Stimulated activated CD4-positive, alpha-beta T cell treated with anti-CD3 and anti-CD28 coated beads, TNF-alpha, amount 100 ng/mL, for 4 hours (primary cell): ENCODE measurements around the gene VWF.
A peak's percentile ranks its signal among the peaks of the same experiment; 100 is the strongest.

Experiments
- DNase-seq, 3 experiments: peaks; one replicate each; pipeline ENCODE4 v3.0.0-alpha.2; 2020; ENCODE audit warnings: low read depth in 3 of 3

The VWF gene

DNA sequence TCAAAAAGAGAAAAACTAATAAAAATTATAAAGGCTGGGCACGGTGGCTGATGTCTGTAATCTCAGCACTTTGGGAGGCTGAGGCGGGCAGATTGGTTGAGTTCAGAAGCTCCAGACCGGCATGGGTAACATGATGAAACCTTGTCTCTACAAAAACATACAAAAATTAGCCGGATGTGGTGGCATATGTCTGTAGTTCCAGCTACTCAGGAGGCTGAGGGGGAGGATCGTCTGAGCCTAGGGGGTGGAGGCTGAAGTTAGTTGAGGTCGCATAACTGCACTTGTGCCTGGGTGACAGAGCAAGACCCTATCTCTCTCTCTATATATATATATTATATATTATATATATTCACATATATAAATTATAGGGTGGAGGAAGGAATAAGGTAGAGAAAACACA is 146.9 kb downstream of the VWF start:
- DNase-seq = no peak

DNA sequence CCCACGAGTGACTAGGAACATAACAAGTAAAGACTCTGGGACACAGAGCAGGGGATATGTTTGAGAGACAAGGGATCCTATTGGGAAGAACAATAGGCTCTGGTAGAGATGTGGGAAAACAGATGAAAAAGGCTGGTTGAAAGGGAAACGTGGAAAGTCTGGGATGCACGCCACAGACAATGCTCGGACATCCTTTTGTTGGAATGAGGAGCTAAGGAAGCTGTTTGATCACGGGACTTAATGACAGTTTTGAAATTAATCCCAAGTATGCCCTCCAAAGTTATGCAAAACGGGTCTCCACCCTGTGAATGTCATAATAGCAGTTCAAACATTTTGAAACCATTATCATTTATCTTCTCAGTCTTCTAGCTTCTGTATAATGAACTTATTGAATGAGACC is 147.8 kb downstream of the VWF start:
- DNase-seq = no peak

- DNase-seq = no peak
Measured at GRCh38 chr12:5976196-5976595, 148.3 kb downstream of the VWF start.

DNA sequence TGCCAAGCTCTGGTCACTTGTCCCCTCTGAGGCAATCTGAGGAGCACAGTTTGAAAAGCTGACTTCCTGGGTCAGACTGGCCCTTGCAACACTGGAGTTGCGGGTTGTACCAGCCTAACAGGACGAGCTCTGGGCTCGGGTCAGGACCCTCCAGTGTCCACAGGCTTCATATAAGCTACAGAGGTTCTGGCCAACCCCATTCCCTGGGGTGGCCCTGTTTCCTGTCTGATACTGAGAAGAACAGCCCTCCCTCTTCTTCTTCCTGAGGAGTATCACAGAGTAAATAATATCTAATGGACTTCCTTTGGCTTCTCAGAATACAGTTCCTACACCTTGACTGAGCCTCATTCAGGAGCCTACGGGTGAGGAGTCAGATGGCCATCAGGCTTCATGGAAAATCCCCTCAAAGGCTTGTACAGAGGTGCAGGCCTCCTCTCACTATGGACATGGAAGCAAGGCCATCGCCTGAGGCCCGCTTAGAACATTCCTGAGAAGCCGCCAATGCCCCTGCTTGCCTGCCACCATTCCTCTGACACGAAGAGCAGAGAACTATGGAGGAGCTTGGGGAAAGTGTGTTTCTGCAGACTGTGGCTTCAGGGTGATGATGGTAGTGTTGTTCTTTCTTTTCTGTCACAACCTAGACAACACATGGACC is 150.9 kb downstream of the VWF start:
- no peak for DNase-seq

- DNase-seq = no peak
Measured at GRCh38 chr12:5972387-5972786, 152.1 kb downstream of the VWF start.

GRCh38 chr12:5971194-5971850 is 153.1 kb downstream of the VWF start:
- no peak for DNase-seq

DNA sequence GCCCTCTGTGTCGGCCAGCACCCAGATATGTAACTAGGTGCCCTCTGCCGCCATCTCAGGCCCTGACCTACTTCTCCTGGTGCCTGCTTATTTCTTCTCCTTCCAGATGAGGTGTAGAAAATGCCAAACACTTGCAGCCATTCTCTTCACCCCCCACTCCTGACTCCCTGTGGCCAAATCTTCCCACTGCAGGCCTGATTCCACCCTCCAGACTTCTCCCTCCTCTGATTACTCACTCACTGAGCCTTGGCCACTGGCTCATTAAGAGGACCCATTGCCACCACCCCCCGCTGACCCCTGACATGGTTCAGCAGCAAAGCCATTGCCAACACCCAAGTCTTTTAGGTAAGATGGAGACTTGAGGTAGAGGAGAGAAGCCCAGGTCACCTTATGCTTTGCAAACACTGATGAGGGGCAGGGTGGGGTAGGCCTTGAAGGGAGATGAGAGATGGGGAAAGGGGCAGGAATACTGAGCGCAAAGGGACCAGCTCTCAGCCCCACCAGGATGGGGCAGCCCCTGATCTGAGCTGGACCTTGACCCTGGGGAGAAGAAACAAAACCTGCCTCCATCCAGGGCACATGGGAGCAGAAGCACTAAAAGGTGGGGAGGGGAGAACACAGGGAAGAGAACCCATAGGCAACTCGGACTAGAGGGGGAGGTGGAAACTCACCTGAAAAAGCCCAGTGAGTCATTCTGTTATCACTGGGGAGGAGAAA is 154.3 kb downstream of the VWF start:
- DNase-seq = no peak

DNA sequence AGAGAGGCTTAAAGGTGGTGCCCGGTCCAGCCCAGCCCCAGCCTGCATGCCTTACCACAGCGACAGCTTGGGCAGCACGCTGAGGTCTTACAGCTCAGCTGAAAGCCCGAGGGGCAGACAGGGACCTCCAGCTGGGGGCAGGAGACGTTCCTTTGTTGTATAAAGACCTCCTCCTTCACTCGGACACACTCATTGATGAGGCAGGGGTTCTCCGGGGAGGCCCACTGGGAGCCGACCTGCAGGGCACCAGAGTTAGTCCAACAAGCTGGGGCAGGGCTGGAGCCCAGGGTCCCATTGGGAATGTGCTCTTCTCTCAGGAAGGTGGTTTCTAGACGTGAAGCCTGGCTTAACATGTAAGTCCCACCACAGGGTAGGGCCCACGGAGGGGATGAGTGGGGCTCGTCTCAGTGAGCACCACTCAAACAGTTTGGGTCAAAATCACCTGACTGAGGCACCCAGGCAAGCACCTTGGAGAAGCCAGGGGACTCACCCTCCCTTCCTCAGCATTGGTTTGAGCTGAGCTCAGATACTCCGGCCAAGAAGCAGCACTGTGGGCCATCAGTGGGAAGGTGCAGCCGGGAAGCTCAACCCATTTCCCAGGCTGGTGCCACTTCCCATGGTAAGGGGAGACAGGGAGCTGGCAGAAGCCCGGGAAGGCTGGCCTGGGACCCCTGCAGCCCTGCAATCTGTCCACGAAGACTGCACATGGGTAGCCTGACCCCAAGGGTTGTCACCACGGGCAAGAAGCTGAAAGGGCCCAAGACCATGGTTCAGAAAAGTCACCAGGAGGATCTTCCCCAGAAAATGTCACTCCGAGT is 155.1 kb downstream of the VWF start:
- DNase-seq = no peak

DNA sequence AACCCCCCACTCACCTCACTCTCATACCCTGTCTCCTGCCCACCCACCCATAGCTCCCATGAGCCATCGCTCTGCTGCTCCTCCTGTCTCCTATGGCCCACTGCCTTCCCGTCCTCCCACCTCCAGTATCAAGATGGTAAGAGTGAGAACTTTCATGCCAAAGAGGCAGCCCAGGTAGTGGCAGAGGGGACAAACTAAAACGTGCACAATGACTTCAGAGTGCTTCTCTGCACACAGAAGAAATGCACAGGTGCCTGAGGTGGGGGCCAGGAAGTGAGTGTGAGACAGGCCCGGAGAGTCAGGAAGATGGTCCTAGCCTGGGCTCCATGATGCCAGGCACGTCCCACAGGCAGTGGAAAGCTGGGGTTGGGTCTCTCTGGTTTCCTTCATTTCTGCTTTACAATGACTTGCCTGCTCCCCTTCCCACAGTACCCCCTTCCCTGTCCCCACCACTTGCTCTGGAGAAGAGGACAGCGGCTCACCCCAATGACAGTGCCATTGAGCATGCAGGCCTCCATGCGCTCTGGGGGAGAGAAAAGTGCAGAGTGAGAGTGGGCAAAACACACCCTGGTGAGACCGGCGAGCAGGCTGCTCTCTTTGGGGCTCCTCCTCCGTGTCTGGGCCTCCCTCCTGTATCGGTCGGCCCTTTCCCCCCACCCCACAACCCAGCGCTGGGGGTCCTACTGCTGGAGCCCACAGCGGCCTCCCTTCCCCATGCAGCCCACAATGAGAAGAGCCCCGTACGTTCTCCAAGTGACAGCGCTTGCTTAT is 156.6 kb downstream of the VWF start:
- no peak for DNase-seq

DNA sequence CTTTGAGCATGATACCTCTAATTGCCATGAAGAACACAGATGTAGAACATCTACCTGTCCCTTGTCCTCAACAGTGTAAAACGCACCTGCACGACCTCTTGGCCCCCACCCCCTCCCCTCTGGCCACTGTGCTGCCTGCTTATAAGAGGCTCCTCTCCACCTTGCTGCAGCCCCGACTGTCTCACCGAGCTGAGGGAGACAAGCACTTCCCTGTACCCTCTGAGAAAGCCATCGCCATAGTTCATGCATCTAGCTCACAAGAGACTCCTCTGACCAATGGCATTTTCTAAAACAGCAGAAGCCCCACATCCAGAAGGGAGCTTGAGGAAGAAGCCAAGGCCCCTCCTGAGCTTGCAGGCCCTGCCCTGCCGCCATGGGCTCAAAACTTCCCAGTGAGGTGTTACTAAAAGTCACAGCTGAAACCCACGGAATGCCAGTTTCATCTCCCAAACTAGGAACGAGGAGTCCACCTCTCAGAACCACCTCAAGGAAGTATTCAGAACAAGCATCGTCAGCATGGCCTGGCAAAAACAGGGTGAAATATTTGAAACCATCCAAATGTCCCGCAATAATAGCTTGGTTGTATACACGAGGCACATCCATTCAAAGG is 157.9 kb downstream of the VWF start:
- no peak for DNase-seq

DNA sequence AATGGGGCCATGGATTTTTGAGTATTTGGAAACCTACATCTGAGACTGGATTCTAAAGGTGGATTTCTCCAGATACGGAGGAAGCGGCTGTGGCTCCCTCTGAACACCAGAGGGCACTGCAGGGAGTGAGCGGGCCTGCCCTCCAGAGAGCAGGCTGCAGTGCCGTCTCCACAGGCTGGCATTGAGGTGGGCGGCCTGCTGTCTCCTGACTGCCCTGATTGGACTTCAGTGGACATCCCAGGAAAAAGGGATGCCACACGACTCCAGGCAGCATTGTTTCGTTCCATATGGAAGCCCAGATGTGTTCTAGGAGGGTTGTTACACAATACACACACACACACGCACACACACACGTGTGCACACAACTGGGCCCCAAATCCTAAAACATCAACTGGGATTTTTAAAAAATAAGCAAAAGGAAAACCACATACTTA is 158.5 kb downstream of the VWF start:
- DNase-seq = peak; percentile 2 to 20 (median 14)

DNA sequence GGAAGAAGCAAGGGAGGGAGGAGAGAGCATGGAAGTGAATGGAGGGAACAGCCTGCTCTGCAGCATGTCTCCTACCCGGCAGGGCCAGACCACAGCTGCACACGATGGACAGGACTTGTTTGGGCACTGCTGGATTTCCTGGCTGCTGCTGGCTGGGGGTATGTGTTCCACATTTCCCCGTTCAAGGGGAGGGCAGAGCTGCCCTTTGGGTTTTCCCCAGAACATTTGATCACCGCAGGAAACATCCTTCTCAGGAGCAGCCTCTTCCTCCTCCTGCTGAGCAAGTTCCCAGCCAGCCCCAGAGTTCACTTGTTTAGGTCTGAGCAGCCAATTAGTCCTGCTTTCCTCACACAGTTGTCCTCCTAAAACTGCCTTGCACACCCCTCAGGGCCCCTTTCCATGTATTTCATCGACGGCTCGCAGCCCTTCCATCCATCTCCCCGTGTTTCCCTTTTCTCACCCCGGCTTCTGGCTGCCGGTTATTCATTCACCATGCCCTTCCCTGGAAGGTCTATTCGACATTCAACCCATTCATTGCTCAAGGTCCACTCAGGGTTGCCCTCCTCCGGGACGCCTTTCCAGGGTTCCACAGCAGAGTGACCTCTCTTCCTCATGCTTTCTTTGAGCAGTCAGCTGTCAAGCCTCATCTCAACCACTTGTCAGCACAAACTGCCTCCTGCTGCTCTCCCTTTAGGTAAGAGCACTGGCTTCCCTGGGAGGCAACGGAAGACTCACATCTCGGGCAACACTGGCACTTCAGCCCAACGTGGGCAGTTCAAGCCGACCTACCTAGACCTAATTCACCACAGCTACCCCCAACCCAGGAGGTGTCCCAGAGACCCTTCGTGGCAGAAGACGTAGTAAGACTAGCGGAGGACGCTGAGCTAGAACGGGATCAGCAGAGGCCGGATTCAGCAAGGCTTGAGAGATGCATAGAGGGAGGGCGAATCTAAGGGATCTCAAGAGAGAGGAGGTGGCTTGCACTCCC is 159.3 kb downstream of the VWF start:
- DNase-seq = no peak

DNA sequence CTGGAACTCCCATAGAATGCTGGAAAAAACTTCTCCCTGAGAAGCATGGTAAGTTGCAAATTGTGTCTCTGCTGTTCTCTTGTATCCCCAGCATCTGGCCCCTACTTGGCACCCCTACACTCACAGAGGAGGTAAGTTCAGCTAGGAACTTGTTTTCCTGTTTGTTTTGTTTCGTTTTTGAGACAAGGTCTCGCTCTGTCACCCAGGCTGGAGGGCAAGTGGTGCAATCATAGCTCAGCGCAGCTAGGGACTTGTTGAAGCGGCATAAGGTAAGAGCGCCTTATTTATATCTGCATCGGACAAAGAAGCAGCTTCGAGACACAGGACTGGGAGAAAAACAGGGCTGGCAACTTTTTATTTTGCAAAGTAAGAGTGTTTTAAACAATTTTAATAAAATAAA is 161.0 kb downstream of the VWF start:
- no peak for DNase-seq

GRCh38 chr12:5960783-5961182 is 163.7 kb downstream of the VWF start:
- no peak for DNase-seq

GRCh38 chr12:5956987-5957386 is 167.5 kb downstream of the VWF start:
- DNase-seq = no peak

DNA sequence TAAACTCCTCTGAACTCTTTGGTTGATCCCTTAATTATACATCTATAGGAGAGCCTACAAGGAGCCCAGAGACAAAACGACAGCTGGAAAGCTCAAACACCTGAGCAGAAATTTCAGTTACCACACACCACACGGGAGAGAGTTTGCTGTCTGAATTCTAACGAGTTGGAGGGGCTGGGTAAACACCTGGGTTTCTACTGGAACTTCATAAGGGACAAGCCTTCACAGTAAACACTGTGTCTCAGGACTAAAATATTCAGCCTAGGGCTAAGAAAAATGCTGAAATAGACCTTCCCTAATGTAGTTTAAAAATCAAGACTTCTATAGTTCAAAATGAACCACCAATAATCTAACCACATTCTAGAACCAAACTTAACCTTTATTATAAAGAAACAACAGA is 169.8 kb downstream of the VWF start:
- no peak for DNase-seq

DNA sequence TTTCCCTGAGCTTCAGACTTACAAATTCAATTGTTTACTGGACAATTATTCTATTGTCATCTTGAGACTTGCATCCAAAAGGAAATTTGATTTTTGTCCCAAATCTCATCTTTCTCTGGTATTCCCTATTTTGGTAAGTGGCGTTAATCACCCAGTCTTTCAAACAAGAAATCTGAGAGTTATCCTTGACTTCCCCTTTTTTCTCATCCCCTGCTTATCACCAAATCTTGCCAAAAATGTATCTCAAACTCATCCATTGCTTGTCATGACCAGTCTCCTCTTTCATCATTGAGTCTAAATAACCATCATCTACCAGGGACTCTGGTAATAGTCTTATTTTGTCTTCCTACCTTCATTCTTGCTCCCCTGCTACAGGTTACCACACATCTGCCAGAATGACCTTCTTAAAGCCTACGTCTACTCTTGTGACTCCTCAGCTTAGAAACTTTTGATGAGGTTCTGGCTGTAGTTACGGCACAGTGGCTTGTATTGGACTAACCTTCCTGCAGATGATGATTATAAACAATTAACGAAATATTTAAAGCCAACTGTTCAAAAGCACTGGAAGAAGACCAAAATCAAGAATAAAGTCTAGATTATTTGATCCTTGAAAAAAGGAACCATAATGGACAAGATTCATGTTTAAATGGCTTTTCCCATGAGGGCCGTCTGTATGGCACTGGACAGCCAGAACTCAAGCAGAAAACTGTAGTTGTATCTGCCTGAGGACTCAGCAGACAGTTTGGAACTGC is 170.5 kb downstream of the VWF start:
- no peak for DNase-seq

GRCh38 chr12:5952031-5952430 is 172.4 kb downstream of the VWF start:
- DNase-seq = no peak

DNA sequence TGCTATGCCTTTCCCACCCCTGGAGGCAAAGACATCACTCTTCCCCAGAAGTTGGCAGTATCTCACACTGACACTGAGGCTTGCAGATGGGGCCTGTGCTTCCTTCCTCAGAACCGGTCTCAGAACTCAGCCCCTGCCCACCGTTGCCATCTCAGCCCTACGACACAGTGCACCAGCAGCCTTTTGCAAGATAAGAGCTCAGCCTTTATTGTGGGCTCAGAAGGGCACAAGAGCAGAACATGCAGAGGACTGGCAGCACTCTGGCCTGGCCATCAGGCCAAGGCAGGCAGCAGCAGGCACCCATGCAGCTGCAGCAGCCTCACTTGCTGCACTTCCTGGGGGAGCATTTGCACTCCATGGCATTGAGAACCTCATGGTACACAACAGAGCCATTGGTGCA is 175.8 kb downstream of the VWF start:
- DNase-seq = no peak
